Lung (tissue), 12 donors: ENCODE results near the gene ASTN2. TPM values are rescaled to one million over a fixed set of nuclear protein-coding genes. Genes with fewer than 3 reads are reported as not detected.

Experiments
- ATAC-seq: fragments of 200-7000 bp; cut with Tn5 transposase; one replicate; pipeline ENCODE4 v1.9.1; 2020; ENCODE audit warnings: moderate number of reproducible peaks; ENCODE audit not compliant: insufficient read depth, low FRiP score
- DNase-seq, 3 donors: peaks; one replicate each; pipeline ENCODE4 v3.0.0-alpha.2; 2013 to 2017
- H3K27ac ChIP-seq, 2 donors: one replicate each; pipeline ENCODE4 v1.5.1; 2013; ENCODE audit warnings: mild to moderate bottlenecking in 2 of 2, moderate library complexity in 2 of 2, control low read depth in 1 of 2, inconsistent platforms in 1 of 2, low read depth in 1 of 2, low read length in 1 of 2
- H3K27me3 ChIP-seq, 3 donors: one replicate each; pipeline ENCODE4 v1.5.1; 2013; ENCODE audit warnings: low read length in 2 of 3; ENCODE audit not compliant: control insufficient read depth in 3 of 3, insufficient read depth in 3 of 3
- H3K36me3 ChIP-seq, 4 donors: one replicate each; pipeline ENCODE4 v1.5.1; 2013; ENCODE audit warnings: low read length in 4 of 4, mild to moderate bottlenecking in 1 of 4, moderate library complexity in 1 of 4; ENCODE audit not compliant: control insufficient read depth in 4 of 4, insufficient read depth in 4 of 4
- H3K4me1 ChIP-seq, 5 donors: one replicate each; pipeline ENCODE4 v1.5.1; 2013; ENCODE audit warnings: low read length in 5 of 5, mild to moderate bottlenecking in 2 of 5, moderate library complexity in 1 of 5; ENCODE audit not compliant: control insufficient read depth in 5 of 5, insufficient read depth in 5 of 5
- H3K4me3 ChIP-seq: one replicate; pipeline ENCODE4 v1.5.1; 2013; ENCODE audit warnings: mild to moderate bottlenecking, control low read depth, moderate library complexity
- H3K9ac ChIP-seq, 2 donors: one replicate each; pipeline ENCODE4 v1.5.1; 2013; ENCODE audit warnings: low read length in 2 of 2, control low read depth in 1 of 2; ENCODE audit not compliant: insufficient read depth in 1 of 2
- H3K9me3 ChIP-seq, 4 donors: one replicate each; pipeline ENCODE4 v1.5.1; 2013; ENCODE audit warnings: low read length in 3 of 4, mild to moderate bottlenecking in 1 of 4, moderate library complexity in 1 of 4; ENCODE audit not compliant: control insufficient read depth in 4 of 4, insufficient read depth in 3 of 4
- CTCF ChIP-seq: IDR thresholded peaks from 2 replicates; pipeline ENCODE4 v1.5.1; 2012; ENCODE audit warnings: mild to moderate bottlenecking; ENCODE audit errors: control extremely low read depth, extremely low read depth
- WGBS, 2 donors: extraction: QIAGEN DNeasy Blood & Tissue Kit; methylation state at CpG; one replicate each; pipeline ENCODE4 v1.1.7; 2013; 5-methylcytosine and 5-hydroxymethylcytosine counted together
- polyA plus RNA-seq, 2 donors: library from polyadenylated mRNA; stranded (reverse); fragments of 200-250 nt; gene quantifications; one replicate each; pipeline ENCODE4 v1.2.1, GENCODE V29; 2013
- total RNA-seq, 2 donors: library from RNA; depleted of rRNA in 1 of 2; stranded (reverse); fragments of >200 nt in 1 of 2; gene quantifications; one replicate each; pipeline ENCODE4 v1.2.1, GENCODE V29; 2014 to 2021
- donor health status: control.
- donor health status: control.
- donor health status: Bipolar disorder and iron deficiency.
- donor health status: healthy.
- donor health status: DM: yes; HTN: yes; CAD: no.

Gene ASTN2
- total and polyA plus RNA-seq, 4 donors = 1.4 to 7.0 (median 3.3) TPM

GRCh38 chr9:117276444-117276843 is 138.4 kb downstream of the ASTN2 start:
- no peak overlapping the region for H3K27ac ChIP-seq
- H3K4me1 ChIP-seq = no peaks in the 10 kb centered on the region
- WGBS, 2 donors = 71 to 73% methylated on average over 3 of the region's 3 CpGs
- H3K36me3 ChIP-seq = no peaks in the 10 kb centered on the region
- no peak overlapping the region for H3K9ac ChIP-seq
- ATAC-seq = no peak
- H3K9me3 ChIP-seq = peaks cover 0 to 3% (median 0%) of the 10 kb centered on the region in 4 donors
- no peaks in the 10 kb centered on the region for H3K27me3 ChIP-seq
- DNase-seq = peak; percentile 0 to 12 (median 8)
- no peak overlapping the region for H3K4me3 ChIP-seq
- TF ChIP-seq CTCF = no peak

GRCh38 chr9:117273612-117274011 is 141.2 kb downstream of the ASTN2 start:
- Histone ChIP-seq H3K27me3 (no peaks in the 10 kb centered on the region), H3K9ac (no peak overlapping the region), H3K27ac (no peak overlapping the region), H3K9me3 (peaks cover 0 to 2% (median 0%) of the 10 kb centered on the region in 4 donors), H3K4me1 (no peaks in the 10 kb centered on the region), H3K4me3 (no peak overlapping the region), H3K36me3 (no peaks in the 10 kb centered on the region)
- DNase-seq (no peak), ATAC-seq (no peak)
- TF ChIP-seq CTCF = no peak
- 73% methylated on average over 1 of the region's 1 CpG for WGBS, 2 donors

- no peak overlapping the region for H3K27ac ChIP-seq
- ATAC-seq = no peak
- TF ChIP-seq CTCF = no peak
Measured at GRCh38 chr9:117268847-117269446, 145.9 kb downstream of the ASTN2 start.

More at GRCh38 chr9:117268847-117269446, 145.9 kb downstream of the ASTN2 start:
- Histone ChIP-seq H3K4me1 (no peaks in the 10 kb centered on the region), H3K36me3 (no peaks in the 10 kb centered on the region), H3K9ac (no peak overlapping the region), H3K27me3 (no peaks in the 10 kb centered on the region), H3K9me3 (no peaks in the 10 kb centered on the region), H3K4me3 (no peak overlapping the region)
- DNase-seq = no peak
- WGBS, 2 donors = 60 to 77% methylated on average over 9 of the region's 9 CpGs
